CD4-positive, alpha-beta T cell (primary cell): ENCODE results near the gene IL13RA1. TPM values are rescaled to one million over a fixed set of nuclear protein-coding genes. Genes with fewer than 3 reads are reported as not detected.

Source experiments
- ATAC-seq: fragments of 200-7000 bp; cut with Tn5 transposase; one replicate; pipeline ENCODE4 v1.10.0; 2022; ENCODE audit warnings: mild to moderate bottlenecking; ENCODE audit not compliant: poor library complexity
- CTCF ChIA-PET: fragments of 350-600 bp; sonication (Branson Sonifier 250); formaldehyde crosslinking; loops from one replicate; lab custom pipeline; 2021; ENCODE audit warnings: antibody characterized with exemption, inconsistent platforms; lab: Charles Lee
- POLR2A ChIA-PET: fragments of 350-600 bp; sonication (Branson Sonifier 250); formaldehyde crosslinking; loops from one replicate; lab custom pipeline; 2021; ENCODE audit warnings: antibody characterized with exemption, inconsistent platforms; lab: Charles Lee
- DNase-seq, 14 experiments: peaks; one replicate each; pipeline ENCODE4 v3.0.0-alpha.2; 2013 to 2020; ENCODE audit warnings: mixed read lengths in 2 of 14
- H3K27ac ChIP-seq, 2 donors: one replicate each; pipeline versions ENCODE4 v1.5.1 to v1.7.0; 2013; ENCODE audit warnings: low read length in 2 of 2, low read depth in 1 of 2, mild to moderate bottlenecking in 1 of 2
- H3K27me3 ChIP-seq, 2 experiments: 1 replicate in 1 of 2; 2 replicates in 1 of 2; pipeline versions ENCODE4 v1.6.1 to v1.7.0; 2013; ENCODE audit warnings: low read length in 2 of 2, control low read depth in 1 of 2, mild to moderate bottlenecking in 1 of 2, moderate library complexity in 1 of 2; ENCODE audit not compliant: insufficient read depth in 2 of 2, control insufficient read depth in 1 of 2
- H3K36me3 ChIP-seq: one replicate; pipeline ENCODE4 v1.6.1; 2013; ENCODE audit warnings: low read length, control low read depth; ENCODE audit not compliant: insufficient read depth
- H3K4me1 ChIP-seq: one replicate; pipeline ENCODE4 v1.6.1; 2013; ENCODE audit warnings: low read length, control low read depth; ENCODE audit not compliant: insufficient read depth
- H3K4me3 ChIP-seq: one replicate; pipeline ENCODE4 v1.5.1; 2013; ENCODE audit warnings: mild to moderate bottlenecking, low read length, moderate library complexity
- H3K9me3 ChIP-seq, 2 experiments: 1 replicate in 1 of 2; 2 replicates in 1 of 2; pipeline versions ENCODE4 v1.6.1 to v1.7.0; 2013; ENCODE audit warnings: low read length in 2 of 2, mild to moderate bottlenecking in 2 of 2, control low read depth in 1 of 2, moderate library complexity in 1 of 2; ENCODE audit not compliant: control insufficient read depth in 1 of 2, insufficient read depth in 1 of 2
- H3K27ac Mint-ChIP-seq: one replicate; pipeline ENCODE4 v1.8.0; 2020; ENCODE audit warnings: mixed read lengths
- H3K27me3 Mint-ChIP-seq: one replicate; pipeline ENCODE4 v1.8.0; 2021; ENCODE audit warnings: mixed read lengths
- H3K36me3 Mint-ChIP-seq: one replicate; pipeline ENCODE4 v1.8.0; 2021; ENCODE audit warnings: low read depth, mixed read lengths
- H3K4me1 Mint-ChIP-seq: one replicate; pipeline ENCODE4 v1.8.0; 2021; ENCODE audit warnings: low read depth, mixed read lengths
- H3K4me3 Mint-ChIP-seq: one replicate; pipeline ENCODE4 v1.8.0; 2020; ENCODE audit warnings: mild to moderate bottlenecking, mixed read lengths
- H3K9me3 Mint-ChIP-seq: one replicate; pipeline ENCODE4 v1.8.0; 2020; ENCODE audit warnings: mixed read lengths
- CTCF ChIP-seq: fragments of 200-600 bp; IDR thresholded peaks from one replicate; pipeline ENCODE4 v1.8.0; 2022; ENCODE audit warnings: antibody characterized with exemption, mild to moderate bottlenecking
- intact Hi-C, 2 experiments: fragments of 100-400 bp; cut with DNase I in 1 of 2; cut with micrococcal nuclease in 1 of 2; formaldehyde crosslinking; loops; one replicate each; pipeline versions ENCODE4 v1.15.1 to v1.9.0; 2023 to 2025; cut with DNase I, micrococcal nuclease
- total RNA-seq, 174 experiments: library from RNA in 2 of 174; stranded (reverse) in 2 of 174; gene quantifications; one replicate each; pipeline ENCODE4 v1.2.3 and lab custom pipeline; 2021 to 2026

The IL13RA1 gene
- total RNA-seq, 2 experiments from 2014 or later, result 0.69 to 0.78 TPM

DNA sequence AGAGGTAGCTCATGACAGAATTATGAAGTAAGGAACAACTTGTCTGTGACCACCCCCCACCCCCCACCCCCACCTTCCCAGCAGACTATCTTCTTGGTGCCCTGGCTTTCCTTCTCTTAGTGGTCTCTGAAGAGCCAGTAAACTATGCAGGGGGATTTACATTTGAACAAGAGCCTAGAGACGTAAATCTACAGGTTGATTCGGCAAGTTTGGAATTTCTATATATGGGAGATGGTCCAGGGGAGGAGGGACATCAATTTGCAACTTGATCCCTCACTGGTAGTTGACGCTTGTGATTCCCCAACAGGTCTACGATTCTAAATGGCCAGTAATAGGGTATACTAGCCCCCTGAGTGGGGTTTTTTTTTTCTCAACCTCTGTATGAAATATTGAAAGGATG is 36.7 kb downstream of the IL13RA1 start:
- H3K4me3 Mint-ChIP-seq, result no peak overlapping the region
- no peaks in the 10 kb centered on the region for H3K27me3 Mint-ChIP-seq
- H3K36me3 Mint-ChIP-seq, result no peaks in the 10 kb centered on the region
- TF ChIP-seq CTCF, result no peak
- DNase-seq (no peak), ATAC-seq (no peak)
- no peaks in the 10 kb centered on the region for H3K4me1 ChIP-seq
- H3K9me3 ChIP-seq, result no peaks in the 10 kb centered on the region
- H3K27ac Mint-ChIP-seq, result no peak overlapping the region
- ChIA-PET CTCF (no interaction called here), POLR2A (no interaction called here)
- no peaks in the 10 kb centered on the region for H3K27me3 ChIP-seq
- intact Hi-C loops, result no loop called here
- no peak overlapping the region for H3K4me3 ChIP-seq
- H3K4me1 Mint-ChIP-seq, result no peaks in the 10 kb centered on the region
- H3K9me3 Mint-ChIP-seq, result no peaks in the 10 kb centered on the region
- H3K27ac ChIP-seq, result no peak overlapping the region
- H3K36me3 ChIP-seq, result no peaks in the 10 kb centered on the region

GRCh38 chrX:118770133-118770760 is 42.8 kb downstream of the IL13RA1 start:
- Histone ChIP-seq H3K4me3 (no peak overlapping the region), H3K9me3 (no peaks in the 10 kb centered on the region), H3K36me3 (no peaks in the 10 kb centered on the region), H3K27ac (no peak overlapping the region), H3K27me3 (no peaks in the 10 kb centered on the region), H3K4me1 (no peaks in the 10 kb centered on the region)
- peaks cover 7% of the 10 kb centered on the region for H3K27me3 Mint-ChIP-seq
- ChIA-PET POLR2A (no interaction called here), CTCF (no interaction called here)
- ATAC-seq (no peak), DNase-seq (no peak)
- TF ChIP-seq CTCF, result no peak
- H3K9me3 Mint-ChIP-seq, result no peaks in the 10 kb centered on the region
- no peak overlapping the region for H3K4me3 Mint-ChIP-seq
- H3K4me1 Mint-ChIP-seq, result no peaks in the 10 kb centered on the region
- intact Hi-C loops, result no loop called here
- H3K36me3 Mint-ChIP-seq, result no peaks in the 10 kb centered on the region
- H3K27ac Mint-ChIP-seq, result no peak overlapping the region

- H3K4me1 Mint-ChIP-seq, result no peaks in the 10 kb centered on the region
- no peak overlapping the region for H3K4me3 ChIP-seq
- no peak for TF ChIP-seq CTCF
- CTCF ChIA-PET, result no interaction called here
- peaks cover 17% of the 10 kb centered on the region for H3K27me3 Mint-ChIP-seq
- no peaks in the 10 kb centered on the region for H3K9me3 Mint-ChIP-seq
- POLR2A ChIA-PET, result no interaction called here
- H3K9me3 ChIP-seq, result no peaks in the 10 kb centered on the region
- DNase-seq (no peak), ATAC-seq (no peak)
- H3K27ac Mint-ChIP-seq, result no peak overlapping the region
- no peak overlapping the region for H3K4me3 Mint-ChIP-seq
- no peaks in the 10 kb centered on the region for H3K36me3 ChIP-seq
- H3K4me1 ChIP-seq, result no peaks in the 10 kb centered on the region
- H3K36me3 Mint-ChIP-seq, result no peaks in the 10 kb centered on the region
- H3K27me3 ChIP-seq, result no peaks in the 10 kb centered on the region
- no peak overlapping the region for H3K27ac ChIP-seq
- intact Hi-C loops, result no loop called here
Observed at GRCh38 chrX:118772051-118772450, 44.6 kb downstream of the IL13RA1 start.
